ENCODE data around the gene TMA7B. TPM values are rescaled to one million over a fixed set of nuclear protein-coding genes. Genes with fewer than 3 reads are reported as not detected.
"Not testable (repeated sequence)": the region's sequence is repeated elsewhere in the genome, so short reads cannot be mapped to it uniquely, and the experiment has no call there.

TMA7B gene
- total RNA-seq, 1 experiment from 2014 or later = 0.24 TPM

GRCh38 chr22:39983346-39983745, 23.1 kb downstream of the TMA7B start:
- DNase-seq (ENCODE audit: low read depth) = no peak

- DNase-seq (ENCODE audit: low read depth) = peak; percentile 70
Measured at GRCh38 chr22:39984006-39984405, 23.8 kb downstream of the TMA7B start.

- no peak for DNase-seq (ENCODE audit: low read depth)
Measured at GRCh38 chr22:39984746-39985145, 24.5 kb downstream of the TMA7B start.

GRCh38 chr22:39985383-39986035, 25.3 kb downstream of the TMA7B start:
- DNase-seq (ENCODE audit: low read depth) = no peak

GRCh38 chr22:39988386-39989114, 28.4 kb downstream of the TMA7B start:
- DNase-seq (ENCODE audit: low read depth) = no peak

GRCh38 chr22:39989633-39990032, 29.4 kb downstream of the TMA7B start:
- no peak for DNase-seq (ENCODE audit: low read depth)

GRCh38 chr22:39990686-39991085, 30.5 kb downstream of the TMA7B start:
- no peak for DNase-seq (ENCODE audit: low read depth)

- DNase-seq (ENCODE audit: low read depth) = no peak
Measured at GRCh38 chr22:39991159-39991860, 31.1 kb downstream of the TMA7B start.

- no peak for DNase-seq (ENCODE audit: low read depth)
Measured at GRCh38 chr22:39992088-39992826, 32.1 kb downstream of the TMA7B start.

- DNase-seq (ENCODE audit: low read depth) = not testable (repeated sequence)
Measured at GRCh38 chr22:39992894-39993293, 32.7 kb downstream of the TMA7B start.

GRCh38 chr22:39994041-39994565, 33.9 kb downstream of the TMA7B start:
- no peak for DNase-seq (ENCODE audit: low read depth)

- DNase-seq (ENCODE audit: low read depth) = no peak
Measured at GRCh38 chr22:39994566-39995392, 34.6 kb downstream of the TMA7B start, which contains the start of gene FAM83F. TSS of gene FAM83F (plus strand) at chr22:39994954. CDS start at chr22:39995043, 89 bp downstream.

GRCh38 chr22:39995393-39996252, 35.4 kb downstream of the TMA7B start:
- no peak for DNase-seq (ENCODE audit: low read depth)

GRCh38 chr22:39996732-39997131, 36.5 kb downstream of the TMA7B start:
- no peak for DNase-seq (ENCODE audit: low read depth)

GRCh38 chr22:39997421-39997820, 37.2 kb downstream of the TMA7B start:
- no peak for DNase-seq (ENCODE audit: low read depth)

GRCh38 chr22:39997939-39998726, 37.9 kb downstream of the TMA7B start:
- peak; percentile 90 for DNase-seq (ENCODE audit: low read depth)

- DNase-seq (ENCODE audit: low read depth) = peak; percentile 96
Measured at GRCh38 chr22:39999144-39999757, 39.1 kb downstream of the TMA7B start.

GRCh38 chr22:40000171-40000570, 40.0 kb downstream of the TMA7B start:
- DNase-seq (ENCODE audit: low read depth) = peak; percentile 94

GRCh38 chr22:40001106-40001505, 40.9 kb downstream of the TMA7B start:
- no peak for DNase-seq (ENCODE audit: low read depth)

Data from RPMI7951 (cell line).